GM19328 (cell line): Measurements from ENCODE around the gene UTP25.
"Not testable (repeated sequence)": the region's sequence is repeated elsewhere in the genome, so short reads cannot be mapped to it uniquely, and the experiment has no call there.

Experiments used
- ATAC-seq: cut with Tn5 transposase; IDR thresholded peaks from one replicate; pipeline ENCODE4 v1.9.1; 2021; ENCODE audit warnings: mild to moderate bottlenecking, moderate library complexity; ENCODE audit not compliant: unreplicated experiment

Gene UTP25

GRCh38 chr1:209871006-209871405, 43.2 kb downstream of the UTP25 start:
- ATAC-seq = no peak

DNA sequence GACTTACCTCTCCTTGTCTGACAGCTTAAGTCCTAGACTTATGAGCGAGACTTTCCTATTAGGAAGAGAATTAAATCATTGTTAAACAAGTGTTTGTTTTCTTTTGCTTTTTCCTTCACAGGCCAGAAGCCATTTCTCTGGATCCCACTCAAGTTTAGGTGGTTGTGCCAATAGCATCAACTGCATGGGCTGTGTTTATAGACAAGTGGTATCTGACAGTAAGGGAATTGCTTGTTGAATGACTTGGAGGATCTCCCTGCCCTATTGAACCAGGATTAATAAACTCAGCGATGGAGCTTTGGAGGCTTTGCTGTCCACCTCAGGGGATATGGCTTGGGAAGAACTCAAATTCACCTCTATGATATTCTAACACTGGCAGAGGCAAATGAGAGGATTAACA, 43.7 kb downstream of the UTP25 start:
- ATAC-seq = no peak

- no peak for ATAC-seq
Measured at GRCh38 chr1:209873067-209873799, 45.5 kb downstream of the UTP25 start.

DNA sequence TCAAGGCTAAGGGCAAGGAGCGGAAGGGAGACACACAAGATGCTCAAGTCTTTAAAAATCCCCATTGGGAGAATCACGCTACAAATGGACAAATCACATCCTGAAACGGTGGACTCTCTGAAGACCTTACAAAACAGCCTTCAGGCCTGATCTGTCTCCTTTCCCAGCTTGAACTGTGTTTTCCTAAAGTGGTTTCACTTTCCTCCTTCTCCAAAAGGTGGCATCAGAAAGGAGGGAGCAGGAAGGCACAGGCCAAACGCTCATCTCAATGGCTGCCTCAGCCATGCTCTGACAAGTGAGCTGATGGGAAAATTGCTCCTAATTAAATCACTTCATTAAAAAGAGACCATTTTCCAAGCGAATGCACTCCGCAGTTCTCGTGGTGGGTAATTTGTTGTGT, 47.7 kb downstream of the UTP25 start:
- ATAC-seq = no peak

GRCh38 chr1:209876078-209876800, 48.5 kb downstream of the UTP25 start:
- no peak for ATAC-seq

DNA sequence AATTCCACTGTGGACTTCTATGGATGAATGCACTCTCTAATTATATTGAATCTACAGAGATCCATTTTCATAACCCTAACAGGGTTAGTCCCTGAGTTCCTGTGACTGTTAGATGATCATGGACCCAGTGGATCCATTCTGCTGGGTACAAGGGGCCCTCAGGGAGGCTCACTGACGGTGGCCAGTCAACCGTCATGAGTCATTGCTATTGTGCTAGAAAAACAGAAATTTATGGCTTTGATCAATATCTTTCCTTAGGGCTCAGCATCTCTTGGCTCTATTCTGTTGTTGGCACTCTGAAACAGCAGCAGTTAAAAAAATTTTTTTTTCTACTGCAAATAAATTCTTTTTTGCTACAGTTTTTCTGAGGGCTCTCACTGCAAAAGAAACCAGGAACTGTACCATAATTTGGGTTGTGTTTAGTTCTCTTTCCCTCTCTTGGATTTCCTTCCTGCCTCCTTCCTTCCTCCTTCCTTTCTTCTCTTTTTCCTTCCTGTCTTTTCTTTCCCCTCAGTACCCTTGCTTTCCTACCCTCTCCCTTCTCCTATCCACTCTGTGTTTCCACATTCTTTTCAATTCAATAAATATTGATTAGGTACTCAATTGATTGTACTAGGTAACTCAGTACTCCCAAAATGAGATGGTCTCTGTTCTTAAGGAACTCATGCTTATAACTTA, 49.5 kb downstream of the UTP25 start:
- no peak for ATAC-seq

GRCh38 chr1:209878964-209879363, 51.2 kb downstream of the UTP25 start:
- ATAC-seq = no peak

GRCh38 chr1:209879539-209879938, 51.8 kb downstream of the UTP25 start:
- no peak for ATAC-seq

DNA sequence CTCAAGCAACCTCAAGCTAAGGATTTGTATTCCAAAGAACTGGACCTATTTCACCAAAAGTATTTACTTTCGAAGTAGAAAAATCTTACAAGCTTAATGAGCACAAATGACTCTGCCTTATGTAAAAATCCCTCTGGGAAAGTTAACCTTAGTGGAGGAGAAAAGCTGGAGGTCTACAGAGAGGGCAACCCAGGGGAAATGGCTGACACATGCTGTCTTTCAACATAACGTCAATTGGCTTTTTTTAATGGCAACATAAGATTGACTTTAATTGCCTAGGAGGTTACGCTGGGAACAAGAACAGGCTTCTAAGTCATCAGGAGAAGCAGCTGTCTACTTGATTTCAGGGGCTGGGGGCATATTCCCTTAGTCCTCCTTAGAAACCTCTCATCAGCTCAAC, 52.3 kb downstream of the UTP25 start:
- no peak for ATAC-seq

GRCh38 chr1:209881619-209882018, 53.8 kb downstream of the UTP25 start:
- no peak for ATAC-seq

DNA sequence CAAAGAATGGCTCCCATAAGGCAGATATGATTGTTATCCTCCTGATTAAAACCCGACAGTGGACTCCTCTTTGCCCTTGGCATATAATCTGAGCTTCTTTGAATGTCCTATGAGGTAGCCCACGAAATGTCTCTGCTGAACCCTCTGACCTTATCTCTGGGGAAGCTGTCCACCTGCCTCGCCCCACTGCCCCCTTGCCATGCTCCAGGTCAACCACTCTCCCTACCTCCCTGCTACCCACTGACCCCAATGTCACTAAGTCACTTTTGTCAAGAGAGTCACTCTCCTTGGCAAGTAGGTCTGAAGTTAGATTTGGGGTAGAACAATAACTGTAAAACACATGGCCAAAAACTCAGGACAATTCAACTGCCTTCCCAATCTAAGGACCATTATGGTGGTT, 54.5 kb downstream of the UTP25 start:
- no peak for ATAC-seq

GRCh38 chr1:209882942-209883340, 55.2 kb downstream of the UTP25 start:
- ATAC-seq = no peak

GRCh38 chr1:209883341-209883971, 55.7 kb downstream of the UTP25 start:
- no peak for ATAC-seq

DNA sequence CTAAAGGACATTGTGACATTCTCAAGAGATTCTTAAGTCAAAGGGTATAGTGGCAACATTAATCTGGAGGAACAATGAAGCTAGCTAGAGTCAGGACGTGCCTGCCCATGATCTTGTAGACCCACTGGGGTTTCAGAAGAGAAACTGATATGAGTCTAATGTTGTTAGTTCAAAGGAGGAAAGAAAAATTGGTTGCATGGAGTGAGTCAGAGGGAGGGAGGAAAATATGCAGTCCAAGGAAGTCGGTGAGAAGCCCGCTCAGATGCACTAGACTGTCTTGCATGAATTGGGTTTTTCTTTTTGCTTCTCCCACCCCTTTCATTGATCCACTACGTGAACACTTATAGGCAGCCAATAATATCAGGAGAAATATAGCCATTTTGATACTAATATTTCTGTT, 56.5 kb downstream of the UTP25 start:
- ATAC-seq = no peak

- peak; percentile 68 for ATAC-seq
Measured at GRCh38 chr1:209884665-209885117, 56.9 kb downstream of the UTP25 start.

- no peak for ATAC-seq
Measured at GRCh38 chr1:209885403-209886218, 57.8 kb downstream of the UTP25 start.

DNA sequence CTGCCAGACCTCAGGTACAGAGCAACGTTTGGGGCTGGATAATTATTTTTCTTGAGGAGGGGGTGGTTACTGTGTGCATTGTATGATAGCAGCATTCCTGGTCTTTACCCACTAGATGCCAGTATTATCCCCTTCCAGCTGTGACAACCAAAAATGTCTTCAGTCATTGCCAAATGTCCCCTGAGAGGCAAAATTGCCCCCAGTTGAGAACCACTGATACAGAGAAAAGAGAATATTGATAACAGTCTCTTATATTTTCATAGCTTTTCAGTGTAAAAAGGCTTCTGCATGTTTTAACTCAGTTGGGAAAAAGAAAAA, 58.4 kb downstream of the UTP25 start:
- no peak for ATAC-seq

- ATAC-seq = not testable (repeated sequence)
Measured at GRCh38 chr1:209888291-209889076, 60.7 kb downstream of the UTP25 start.

- no peak for ATAC-seq
Measured at GRCh38 chr1:209889077-209889418, 61.3 kb downstream of the UTP25 start.
